ENCODE results near the gene PACRG. TPM values are rescaled to one million over a fixed set of nuclear protein-coding genes. Genes with fewer than 3 reads are reported as not detected.

Gene PACRG
- total RNA-seq, 1 experiment from 2014 or later = 0.26 TPM

GRCh38 chr6:163120223-163120622 is 392.4 kb downstream of the PACRG start:
- peaks cover 9 to 15% (median 9%) of the 10 kb centered on the region in 3 experiments; a peak in 6 of 7 replicates for H3K36me3 Mint-ChIP-seq (ENCODE audit: insufficient read depth in 1 of 3, low read depth in 3 of 3)
- H3K4me1 Mint-ChIP-seq = peaks cover 13 to 19% of the 10 kb centered on the region in 2 experiments
- H3K4me3 Mint-ChIP-seq = no peak overlapping the region
- Histone ChIP-seq H2BK15ac (ENCODE audit: low read depth, low read length) (no peak overlapping the region), H3T11ph (ENCODE audit: low read length) (no peak overlapping the region), H3K27ac (ENCODE audit: insufficient read length, low read depth, low read length) (no peak overlapping the region), H2BK120ac (ENCODE audit: low read depth, low read length, poor library complexity, severe bottlenecking) (no peak overlapping the region), H2BK20ac (ENCODE audit: low read depth, low read length, poor library complexity, severe bottlenecking) (no peak overlapping the region), H3K27me3 (ENCODE audit: insufficient read depth, low read length) (no peaks in the 10 kb centered on the region), H4K8ac (replicated peaks; ENCODE audit: insufficient read length, low read depth, low read length) (no peak overlapping the region), H3K14ac (ENCODE audit: insufficient read depth, low read length) (no peak overlapping the region), H3K56ac (ENCODE audit: insufficient read length, low read depth, low read length) (no peak overlapping the region), H3K23ac (ENCODE audit: insufficient read length, low read depth, low read length) (no peak overlapping the region), H2BK12ac (ENCODE audit: insufficient read length, low read depth, low read length) (no peak overlapping the region), H2BK5ac (ENCODE audit: insufficient read length, low read length) (no peak overlapping the region), H3K79me2 (ENCODE audit: insufficient read depth, low read length) (no peaks in the 10 kb centered on the region), H2AK5ac (ENCODE audit: insufficient read length, low read length) (no peak overlapping the region), H2AFZ (ENCODE audit: low read length) (no peak overlapping the region), H3K4ac (ENCODE audit: low read depth, low read length) (no peak overlapping the region), H3K4me2 (ENCODE audit: insufficient read depth, insufficient read length, low read length) (no peak overlapping the region), H4K20me1 (ENCODE audit: control insufficient read depth, insufficient read depth, insufficient read length) (no peaks in the 10 kb centered on the region), H4K5ac (ENCODE audit: insufficient read length, low read depth, low read length) (no peak overlapping the region), H3K9me3 (ENCODE audit: control insufficient read depth, low read depth, low read length) (no peaks in the 10 kb centered on the region), H4K91ac (ENCODE audit: insufficient read length, low read depth, low read length) (no peak overlapping the region), H3K9ac (ENCODE audit: extremely low read depth, insufficient read length, low read length) (no peak overlapping the region), H3K79me1 (ENCODE audit: insufficient read depth, low read depth, low read length, poor library complexity, severe bottlenecking) (no peaks in the 10 kb centered on the region), H3K4me1 (ENCODE audit: insufficient read depth, low read length) (peaks cover 2% of the 10 kb centered on the region; the same call in 1 of the 2 replicates), H3K18ac (ENCODE audit: insufficient read length, low read depth, low read length) (no peak overlapping the region), H3K23me2 (ENCODE audit: insufficient read length, low read depth, low read length, poor library complexity, severe bottlenecking) (no peaks in the 10 kb centered on the region)
- DNase-seq = no peak
- TF ChIP-seq CTCF (conservative IDR thresholded peaks at IDR 0.05) = peak; percentile 54
- peaks cover 9 to 11% of the 10 kb centered on the region in 2 experiments; a peak in 4 of 5 replicates for H3K9me3 Mint-ChIP-seq
- H3K27me3 Mint-ChIP-seq (ENCODE audit: low read depth) = no peaks in the 10 kb centered on the region; the same call in none of the 2 replicates
- H3K27ac Mint-ChIP-seq = no peak overlapping the region; a peak in 1 of 7 replicates
- no CpG with 5 or more reads among the region's 3 CpGs for WGBS (ENCODE audit: extremely low coverage, insufficient read length, low lambda C conversion rate)
